Astrocyte (in vitro differentiated cells and primary cell): ENCODE measurements around the gene BFSP2. TPM values are rescaled to one million over a fixed set of nuclear protein-coding genes. Genes with fewer than 3 reads are reported as not detected.

ENCODE experiments used
- DNase-seq: peaks from one replicate; pipeline ENCODE4 v3.0.0-alpha.2; 2010; ENCODE audit warnings: low read depth
- FAIRE-seq: peaks from 2 replicates; lab custom pipeline; 2011; peaks lifted over from hg19 to GRCh38; lab: Jason Lieb, UNC
- H2AFZ ChIP-seq: 2 replicates; pipeline ENCODE4 v1.6.0; 2012; ENCODE audit warnings: low read depth, low read length, inconsistent platforms
- H3K27ac ChIP-seq: 2 replicates; pipeline ENCODE4 v1.5.1; 2011; ENCODE audit warnings: low read depth, low read length, inconsistent platforms
- H3K27me3 ChIP-seq: 2 replicates; pipeline ENCODE4 v1.6.0; 2011; ENCODE audit warnings: low read length, inconsistent platforms; ENCODE audit not compliant: insufficient read depth
- H3K36me3 ChIP-seq: 2 replicates; pipeline ENCODE4 v1.5.1; 2011; ENCODE audit warnings: low read length, inconsistent platforms; ENCODE audit not compliant: insufficient read depth
- H3K4me1 ChIP-seq: 2 replicates; pipeline ENCODE4 v1.5.1; 2011; ENCODE audit warnings: low read length, inconsistent platforms; ENCODE audit not compliant: insufficient read depth
- H3K4me2 ChIP-seq: 2 replicates; pipeline ENCODE4 v1.6.0; 2012; ENCODE audit warnings: low read length, inconsistent platforms
- H3K4me3 ChIP-seq: 2 replicates; pipeline ENCODE4 v1.5.1; 2011; ENCODE audit warnings: low read depth, mild to moderate bottlenecking, low read length, inconsistent platforms; ENCODE audit not compliant: insufficient read depth
- H3K79me2 ChIP-seq: 2 replicates; pipeline ENCODE4 v1.6.0; 2012; ENCODE audit warnings: mild to moderate bottlenecking, low read length, inconsistent platforms; ENCODE audit not compliant: insufficient read depth
- H3K9ac ChIP-seq: 2 replicates; pipeline ENCODE4 v1.6.0; 2012; ENCODE audit warnings: mild to moderate bottlenecking, low read length, inconsistent platforms
- H3K9me3 ChIP-seq: 2 replicates; pipeline ENCODE4 v1.5.1; 2012; ENCODE audit warnings: low read depth, mild to moderate bottlenecking, low read length, inconsistent platforms; ENCODE audit not compliant: insufficient read depth
- H4K20me1 ChIP-seq: 2 replicates; pipeline ENCODE4 v1.6.0; 2012; ENCODE audit warnings: low read length, inconsistent platforms; ENCODE audit not compliant: insufficient read depth
- H3K27ac Mint-ChIP-seq: one replicate; pipeline ENCODE4 v1.8.0; 2021; ENCODE audit warnings: mild to moderate bottlenecking, mixed read lengths; ENCODE audit not compliant: unreplicated experiment
- H3K27me3 Mint-ChIP-seq: one replicate; pipeline ENCODE4 v1.8.0; 2021; ENCODE audit warnings: low read depth, mixed read lengths; ENCODE audit not compliant: unreplicated experiment
- H3K36me3 Mint-ChIP-seq: one replicate; pipeline ENCODE4 v1.8.0; 2021; ENCODE audit warnings: low read depth, mixed read lengths; ENCODE audit not compliant: unreplicated experiment
- H3K4me1 Mint-ChIP-seq: one replicate; pipeline ENCODE4 v1.8.0; 2021; ENCODE audit warnings: low read depth, mixed read lengths; ENCODE audit not compliant: unreplicated experiment
- H3K4me3 Mint-ChIP-seq: one replicate; pipeline ENCODE4 v1.8.0; 2021; ENCODE audit warnings: mild to moderate bottlenecking, moderate library complexity, mixed read lengths; ENCODE audit not compliant: unreplicated experiment
- H3K9me3 Mint-ChIP-seq: one replicate; pipeline ENCODE4 v1.8.0; 2021; ENCODE audit warnings: mild to moderate bottlenecking, mixed read lengths; ENCODE audit not compliant: unreplicated experiment
- EZH2 ChIP-seq: IDR thresholded peaks from 2 replicates; pipeline ENCODE4 v1.6.1; 2012; ENCODE audit warnings: mild to moderate bottlenecking, low read length, inconsistent platforms; ENCODE audit not compliant: insufficient read depth
- total RNA-seq: library from RNA; stranded (reverse); gene quantifications from 2 replicates; pipeline ENCODE4 v1.2.1, GENCODE V29; 2021
- TF ChIP-seq, protein P1 (sequence below): IDR thresholded peaks from 2 replicates; pipeline ENCODE4 v1.5.1; 2011; ENCODE audit warnings: low read depth, mild to moderate bottlenecking, inconsistent platforms, low read length, moderate library complexity; ENCODE audit not compliant: insufficient read depth

Gene BFSP2
- total RNA-seq, 1 donor from 2014 or later = not detected

DNA sequence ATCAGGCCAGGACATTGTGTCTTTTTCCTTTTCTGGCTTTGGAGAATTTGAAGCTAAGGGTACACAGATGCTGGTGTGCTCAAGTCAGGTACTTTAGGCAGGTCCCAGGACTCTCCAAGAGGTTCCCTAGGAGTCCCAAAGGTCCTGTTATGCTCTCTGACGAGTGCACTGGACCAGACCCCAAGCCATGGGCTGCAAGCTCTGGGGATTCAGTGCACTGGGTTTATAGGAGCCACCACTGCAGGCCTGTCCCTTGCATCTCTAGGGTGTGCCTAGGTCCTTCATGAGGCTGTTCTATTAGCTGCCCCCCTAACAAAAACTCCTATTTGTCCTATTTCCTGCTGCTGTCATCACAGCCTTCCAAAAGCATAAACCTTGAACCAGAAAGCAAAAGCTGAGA lies 31.9 kb upstream of the BFSP2 start:
- H3K4me3 Mint-ChIP-seq = no peak overlapping the region
- H3K4me1 Mint-ChIP-seq = no peaks in the 10 kb centered on the region
- no peaks in the 10 kb centered on the region for H3K36me3 ChIP-seq
- H3K9me3 Mint-ChIP-seq = no peaks in the 10 kb centered on the region
- no peak overlapping the region for H3K4me3 ChIP-seq
- no peaks in the 10 kb centered on the region for H3K9me3 ChIP-seq
- no peaks in the 10 kb centered on the region for H3K79me2 ChIP-seq
- DNase-seq = no peak
- no peaks in the 10 kb centered on the region for H3K36me3 Mint-ChIP-seq
- FAIRE-seq = no peak
- H4K20me1 ChIP-seq = no peaks in the 10 kb centered on the region
- no peak overlapping the region for H3K27ac Mint-ChIP-seq
- no peak overlapping the region for H3K27ac ChIP-seq
- H3K27me3 ChIP-seq = no peaks in the 10 kb centered on the region
- no peak overlapping the region for H3K4me2 ChIP-seq
- no peaks in the 10 kb centered on the region for H3K4me1 ChIP-seq
- no peak overlapping the region for H3K9ac ChIP-seq
- no peak overlapping the region for H2AFZ ChIP-seq
- TF ChIP-seq, protein P1, sequence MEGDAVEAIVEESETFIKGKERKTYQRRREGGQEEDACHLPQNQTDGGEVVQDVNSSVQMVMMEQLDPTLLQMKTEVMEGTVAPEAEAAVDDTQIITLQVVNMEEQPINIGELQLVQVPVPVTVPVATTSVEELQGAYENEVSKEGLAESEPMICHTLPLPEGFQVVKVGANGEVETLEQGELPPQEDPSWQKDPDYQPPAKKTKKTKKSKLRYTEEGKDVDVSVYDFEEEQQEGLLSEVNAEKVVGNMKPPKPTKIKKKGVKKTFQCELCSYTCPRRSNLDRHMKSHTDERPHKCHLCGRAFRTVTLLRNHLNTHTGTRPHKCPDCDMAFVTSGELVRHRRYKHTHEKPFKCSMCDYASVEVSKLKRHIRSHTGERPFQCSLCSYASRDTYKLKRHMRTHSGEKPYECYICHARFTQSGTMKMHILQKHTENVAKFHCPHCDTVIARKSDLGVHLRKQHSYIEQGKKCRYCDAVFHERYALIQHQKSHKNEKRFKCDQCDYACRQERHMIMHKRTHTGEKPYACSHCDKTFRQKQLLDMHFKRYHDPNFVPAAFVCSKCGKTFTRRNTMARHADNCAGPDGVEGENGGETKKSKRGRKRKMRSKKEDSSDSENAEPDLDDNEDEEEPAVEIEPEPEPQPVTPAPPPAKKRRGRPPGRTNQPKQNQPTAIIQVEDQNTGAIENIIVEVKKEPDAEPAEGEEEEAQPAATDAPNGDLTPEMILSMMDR = no peak
- TF ChIP-seq EZH2 = no peak
- H3K27me3 Mint-ChIP-seq = no peaks in the 10 kb centered on the region

DNA sequence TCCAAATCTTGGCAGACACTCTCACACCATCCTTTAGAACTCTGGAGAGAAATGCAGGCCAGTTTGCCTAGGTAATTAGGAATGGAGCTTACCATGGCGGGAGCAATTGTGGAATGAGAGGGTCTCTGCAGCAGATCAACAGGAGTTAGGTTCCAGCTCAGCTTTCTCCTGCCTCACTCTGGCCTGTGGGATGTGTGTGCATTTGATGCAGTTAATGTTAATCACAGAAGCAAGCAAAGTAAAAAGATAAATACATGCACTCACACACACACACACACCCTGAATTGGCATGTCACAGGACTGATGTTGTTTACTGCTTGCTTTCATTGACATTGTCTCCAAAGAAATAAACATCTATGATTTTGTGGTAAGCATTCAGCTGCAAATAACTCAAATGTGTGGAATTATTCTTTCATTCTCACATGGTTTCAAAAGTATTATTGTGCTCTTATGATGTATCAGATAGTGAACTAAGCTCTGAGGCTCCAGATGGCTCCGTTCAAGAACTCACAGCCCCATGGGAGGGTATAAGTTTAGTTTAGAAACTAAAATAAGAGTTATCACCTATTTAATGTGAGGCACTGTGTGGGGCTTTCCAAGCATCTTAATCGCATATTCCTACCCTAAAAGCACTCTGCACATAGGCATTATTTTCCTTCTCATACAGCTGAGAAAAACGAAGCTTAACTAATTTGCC lies 31.3 kb upstream of the BFSP2 start:
- H3K9me3 Mint-ChIP-seq = no peaks in the 10 kb centered on the region
- Histone ChIP-seq H3K4me3 (no peak overlapping the region), H2AFZ (no peak overlapping the region), H4K20me1 (no peaks in the 10 kb centered on the region), H3K79me2 (no peaks in the 10 kb centered on the region), H3K36me3 (no peaks in the 10 kb centered on the region), H3K9ac (no peak overlapping the region), H3K4me1 (no peaks in the 10 kb centered on the region), H3K4me2 (no peak overlapping the region), H3K27me3 (no peaks in the 10 kb centered on the region), H3K9me3 (no peaks in the 10 kb centered on the region), H3K27ac (no peak overlapping the region)
- H3K4me1 Mint-ChIP-seq = no peaks in the 10 kb centered on the region
- no peak overlapping the region for H3K4me3 Mint-ChIP-seq
- H3K36me3 Mint-ChIP-seq = no peaks in the 10 kb centered on the region
- H3K27me3 Mint-ChIP-seq = no peaks in the 10 kb centered on the region
- TF ChIP-seq, protein P1 = no peak
- no peak for TF ChIP-seq EZH2
- DNase-seq (no peak), FAIRE-seq (no peak)
- H3K27ac Mint-ChIP-seq = no peak overlapping the region

DNA sequence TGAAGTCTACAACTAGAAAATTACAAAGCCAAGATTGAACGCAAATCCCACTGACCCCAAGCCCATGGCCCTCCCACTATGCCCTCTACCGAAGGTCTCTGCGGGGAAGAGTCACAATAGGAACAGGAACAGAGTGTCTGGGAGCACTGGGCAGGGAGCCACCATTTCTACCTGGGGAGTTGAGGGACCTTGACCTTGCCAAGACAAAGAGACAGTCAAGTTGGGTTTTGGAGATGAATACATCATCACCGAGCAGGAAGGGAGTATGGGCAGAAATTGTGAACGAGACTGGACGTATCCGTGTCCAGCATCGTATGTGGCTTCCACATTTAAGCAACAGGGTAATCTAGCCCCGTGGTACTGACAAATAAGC lies 30.8 kb upstream of the BFSP2 start:
- H3K9me3 ChIP-seq = no peaks in the 10 kb centered on the region
- no peak for DNase-seq
- no peak overlapping the region for H3K27ac Mint-ChIP-seq
- H3K4me2 ChIP-seq = no peak overlapping the region
- no peak overlapping the region for H3K27ac ChIP-seq
- TF ChIP-seq, protein P1 = no peak
- TF ChIP-seq EZH2 = no peak
- no peaks in the 10 kb centered on the region for H3K27me3 Mint-ChIP-seq
- no peak overlapping the region for H2AFZ ChIP-seq
- no peak for FAIRE-seq
- no peaks in the 10 kb centered on the region for H3K4me1 ChIP-seq
- no peaks in the 10 kb centered on the region for H3K4me1 Mint-ChIP-seq
- no peaks in the 10 kb centered on the region for H3K9me3 Mint-ChIP-seq
- no peaks in the 10 kb centered on the region for H3K27me3 ChIP-seq
- H3K9ac ChIP-seq = no peak overlapping the region
- H3K79me2 ChIP-seq = no peaks in the 10 kb centered on the region
- no peak overlapping the region for H3K4me3 ChIP-seq
- no peaks in the 10 kb centered on the region for H4K20me1 ChIP-seq
- no peaks in the 10 kb centered on the region for H3K36me3 Mint-ChIP-seq
- H3K36me3 ChIP-seq = no peaks in the 10 kb centered on the region
- no peak overlapping the region for H3K4me3 Mint-ChIP-seq
